ENCODE data around the gene FREM3. TPM values are rescaled to one million over a fixed set of nuclear protein-coding genes. Genes with fewer than 3 reads are reported as not detected.

FREM3 gene
- total RNA-seq, 1 experiment from 2014 or later, result not detected

Other genes starting within 250 kb of the FREM3 start
- 47.2 and 49.0 TPM in 2 replicates for gene SMARCA5, start 187.0 kb downstream of the FREM3 start, total RNA-seq (2022)
- gene GYPE, start 204.9 kb upstream of the FREM3 start, total RNA-seq (2022), result not detected in 2 replicates